Testis (tissue), 2 donors: ENCODE data around the gene RIOK3.

Experiments
- CTCF ChIP-seq, 3 experiments: fragments of 450-650 bp in 2 of 3; fragments of 200-600 bp in 1 of 3; sonication (generic) in 1 of 3; IDR thresholded peaks; one replicate each; pipeline ENCODE4 v1.5.1; 2016 to 2019; ENCODE audit warnings: antibody characterized with exemption in 3 of 3, mild to moderate bottlenecking in 2 of 3, moderate library complexity in 1 of 3
- POLR2A ChIP-seq: fragments of 450-650 bp; IDR thresholded peaks from one replicate; pipeline ENCODE4 v1.6.1; 2017; ENCODE audit warnings: antibody characterized with exemption, mild to moderate bottlenecking, moderate library complexity

- TF ChIP-seq CTCF (IDR thresholded peaks at IDR 0.05) (no peak), POLR2A (no peak)
Observed at GRCh38 chr18:23428821-23429220, 24.3 kb upstream of the RIOK3 start.
